Measurements from ENCODE around the gene PCGF1. TPM values are rescaled to one million over a fixed set of nuclear protein-coding genes. Genes with fewer than 3 reads are reported as not detected.

The PCGF1 gene
- total and polyA plus RNA-seq, 2 of the 4 experiments (the other 2 are of a cell fraction): 23.4 to 31.4 TPM

DNA sequence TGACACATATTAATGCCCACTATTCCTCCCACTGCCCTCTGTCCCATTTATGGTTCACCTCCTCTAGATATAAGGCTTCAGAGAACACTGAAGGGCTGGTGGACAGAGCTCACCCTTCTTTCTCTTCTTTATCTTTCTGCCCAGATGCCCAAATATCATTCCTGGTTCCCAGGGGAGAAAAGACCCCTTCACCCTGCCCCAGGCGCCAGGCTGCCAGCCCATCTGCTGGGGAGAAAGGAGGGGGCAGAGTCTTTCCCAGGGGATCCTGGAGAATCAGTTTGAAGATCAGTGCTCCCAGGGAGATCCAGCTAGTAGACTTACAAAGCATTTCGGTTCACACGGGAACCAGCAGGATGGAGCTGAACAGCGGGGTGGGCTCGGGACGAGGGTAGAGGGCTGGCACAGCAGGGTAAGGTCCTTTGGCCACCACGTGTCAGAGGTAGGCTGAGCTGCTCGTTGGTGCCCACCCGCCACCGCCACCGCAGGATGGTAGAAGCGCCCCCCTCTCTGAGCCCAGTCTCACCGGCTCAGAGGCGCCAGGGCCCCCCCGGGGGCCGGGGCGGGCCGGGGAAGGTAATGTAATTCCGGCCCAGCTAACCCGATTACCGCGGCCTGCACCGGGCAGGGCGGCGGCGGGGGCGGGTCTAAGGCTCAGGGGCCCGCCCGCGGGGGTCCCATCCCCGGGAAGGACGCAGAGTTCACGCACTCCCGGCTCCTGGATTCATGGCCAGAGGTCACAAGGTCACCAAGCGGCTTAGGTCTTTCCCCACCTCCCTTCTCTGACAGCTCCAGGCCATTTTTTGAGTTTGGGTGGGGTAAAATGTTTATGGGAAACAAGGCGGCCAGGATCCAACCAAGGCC lies 5.5 kb upstream of the PCGF1 start (continued):
- TF ChIP-seq CEBPB (IDR thresholded peaks at IDR 0.05; ENCODE audit: low read depth, low read length): no peak

DNA sequence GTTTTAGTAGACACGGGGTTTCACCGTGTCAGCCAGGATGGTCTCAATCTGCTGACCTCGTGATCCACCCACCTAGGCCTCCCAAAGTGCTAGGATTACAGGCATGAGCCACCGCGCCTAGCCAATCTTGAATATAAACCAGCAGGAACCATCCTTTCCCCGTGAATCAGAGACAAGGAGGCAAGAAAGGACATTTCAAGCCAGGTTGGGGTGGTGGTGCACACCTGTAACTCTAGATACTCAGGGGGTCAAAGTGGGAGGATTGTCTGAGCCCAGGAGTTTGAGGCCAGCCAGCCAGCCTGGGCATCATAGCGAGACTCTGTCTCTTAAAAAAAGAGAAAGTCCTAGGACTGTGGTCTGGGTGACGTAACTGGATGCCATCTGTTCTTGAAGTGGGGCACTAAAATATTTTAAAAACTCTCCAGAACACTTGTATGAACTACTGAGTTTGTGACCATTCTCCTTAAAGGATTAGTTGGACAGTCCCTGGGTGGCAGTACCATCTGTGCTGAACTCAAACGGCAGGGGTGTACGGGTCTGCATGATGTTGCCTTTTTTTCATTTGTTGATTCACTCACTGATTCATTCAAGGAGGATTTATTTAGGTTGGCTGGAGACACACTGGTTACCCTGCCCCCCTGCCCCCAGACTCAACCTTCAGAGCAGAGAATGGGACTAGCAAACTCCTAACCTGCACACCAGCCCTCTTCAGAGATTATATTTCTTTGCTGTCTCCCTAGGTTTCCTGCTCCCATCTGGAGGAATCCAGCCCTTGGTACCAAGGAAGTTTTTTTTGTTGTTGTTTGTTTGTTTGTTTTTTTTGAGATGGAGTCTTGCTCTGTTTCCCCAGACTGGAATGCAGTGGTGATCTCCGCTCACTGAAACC lies 3.9 kb upstream of the PCGF1 start:
- no peak overlapping the region for H3K14ac ChIP-seq (replicated peaks; ENCODE audit: low read depth, low read length)
- CTCF ChIA-PET: no interaction called here
- no peak for TF ChIP-seq POLR2A (IDR thresholded peaks at IDR 0.05; ENCODE audit: low read depth, low read length)
- TF ChIP-seq CEBPB (IDR thresholded peaks at IDR 0.05; ENCODE audit: low read depth, low read length): no peak
- TF ChIP-seq RCOR1 (IDR thresholded peaks at IDR 0.05; ENCODE audit: insufficient replicate concordance, low read length): no peak
- no peak for TF ChIP-seq RFX5 (IDR thresholded peaks at IDR 0.05; ENCODE audit: low read depth, low read length)
- no peak for TF ChIP-seq NFE2L2 (IDR thresholded peaks at IDR 0.05; ENCODE audit: low read depth, low read length)
- TF ChIP-seq SMC3 (IDR thresholded peaks at IDR 0.05; ENCODE audit: low read depth, low read length): no peak
- TF ChIP-seq RAD21 (IDR thresholded peaks at IDR 0.05; ENCODE audit: low read length): no peak
- no peak for TF ChIP-seq MXI1 (IDR thresholded peaks at IDR 0.05; ENCODE audit: borderline replicate concordance, low read depth, low read length)
- TF ChIP-seq, protein P1, sequence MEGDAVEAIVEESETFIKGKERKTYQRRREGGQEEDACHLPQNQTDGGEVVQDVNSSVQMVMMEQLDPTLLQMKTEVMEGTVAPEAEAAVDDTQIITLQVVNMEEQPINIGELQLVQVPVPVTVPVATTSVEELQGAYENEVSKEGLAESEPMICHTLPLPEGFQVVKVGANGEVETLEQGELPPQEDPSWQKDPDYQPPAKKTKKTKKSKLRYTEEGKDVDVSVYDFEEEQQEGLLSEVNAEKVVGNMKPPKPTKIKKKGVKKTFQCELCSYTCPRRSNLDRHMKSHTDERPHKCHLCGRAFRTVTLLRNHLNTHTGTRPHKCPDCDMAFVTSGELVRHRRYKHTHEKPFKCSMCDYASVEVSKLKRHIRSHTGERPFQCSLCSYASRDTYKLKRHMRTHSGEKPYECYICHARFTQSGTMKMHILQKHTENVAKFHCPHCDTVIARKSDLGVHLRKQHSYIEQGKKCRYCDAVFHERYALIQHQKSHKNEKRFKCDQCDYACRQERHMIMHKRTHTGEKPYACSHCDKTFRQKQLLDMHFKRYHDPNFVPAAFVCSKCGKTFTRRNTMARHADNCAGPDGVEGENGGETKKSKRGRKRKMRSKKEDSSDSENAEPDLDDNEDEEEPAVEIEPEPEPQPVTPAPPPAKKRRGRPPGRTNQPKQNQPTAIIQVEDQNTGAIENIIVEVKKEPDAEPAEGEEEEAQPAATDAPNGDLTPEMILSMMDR (conservative IDR thresholded peaks at IDR 0.05; ENCODE audit: low read depth, low read length): no peak
- TF ChIP-seq MAFK (IDR thresholded peaks at IDR 0.05; ENCODE audit: low read depth, low read length): no peak
- TF ChIP-seq CHD1 (IDR thresholded peaks at IDR 0.05; ENCODE audit: low read depth, low read length): no peak
- no peak for TF ChIP-seq FOS (IDR thresholded peaks at IDR 0.05; ENCODE audit: low read depth, low read length)
- TF ChIP-seq MAZ (IDR thresholded peaks at IDR 0.05; ENCODE audit: borderline replicate concordance, low read depth, low read length): no peak
- TF ChIP-seq BHLHE40 (IDR thresholded peaks at IDR 0.05; ENCODE audit: low read depth, low read length): no peak

More for the DNA sequence above, 3.9 kb upstream of the PCGF1 start:
- Histone ChIP-seq H2BK120ac (ENCODE audit: low read depth, low read length) (no peak overlapping the region), H3K4me3 (ENCODE audit: insufficient read depth, low read depth, low read length) (no peak overlapping the region), H3K79me1 (ENCODE audit: low read depth in 1 of 2, low read length in 2 of 2) (peaks cover 4 to 10% of the 10 kb centered on the region in 2 experiments; a peak in 3 of 4 replicates), H3K18ac (ENCODE audit: low read depth, low read length) (no peak overlapping the region), H3K56ac (ENCODE audit: extremely low read depth, insufficient read depth, low read length) (no peak overlapping the region), H3K4ac (ENCODE audit: low read depth, low read length) (no peak overlapping the region), H2BK15ac (ENCODE audit: low read depth, low read length) (no peak overlapping the region), H4K20me1 (ENCODE audit: insufficient read depth, low read length) (0 out of 2 replicates have a peak, but pooled peaks cover 5% of the 10 kb centered on the region), H3K23ac (ENCODE audit: low read depth, low read length) (no peak overlapping the region), H4K5ac (ENCODE audit: low read depth, low read length) (no peak overlapping the region), H4K91ac (ENCODE audit: insufficient read depth, low read depth, low read length) (no peak overlapping the region), H2BK5ac (ENCODE audit: low read depth, low read length, poor library complexity, severe bottlenecking) (no peak overlapping the region), H3K36me3 (ENCODE audit: control insufficient read depth, insufficient read depth, low read length) (no peaks in the 10 kb centered on the region), H2AFZ (replicated peaks; ENCODE audit: low read length, poor library complexity) (no peak overlapping the region), H3K9ac (ENCODE audit: low read depth, low read length) (no peak overlapping the region), H2BK20ac (ENCODE audit: low read depth, low read length) (no peak overlapping the region), H3K4me1 (ENCODE audit: control insufficient read depth, insufficient read depth, low read length) (peaks cover 6% of the 10 kb centered on the region), H3K4me2 (ENCODE audit: low read depth, low read length) (no peak overlapping the region), H2AK5ac (ENCODE audit: low read depth, low read length) (no peak overlapping the region), H4K8ac (ENCODE audit: low read depth in 2 of 2, low read length in 2 of 2) (no peak overlapping the region), H3K27me3 (ENCODE audit: control insufficient read depth, insufficient read depth, low read length) (peaks cover 57% of the 10 kb centered on the region), H3K9me1 (ENCODE audit: insufficient read depth, low read length) (peaks cover 6% of the 10 kb centered on the region; the same call in 1 of the 2 replicates), H3K27ac (ENCODE audit: insufficient read depth, low read length) (no peak overlapping the region), H2AK9ac (replicated peaks; ENCODE audit: low read depth, low read length, poor library complexity) (no peak overlapping the region), H3K9me3 (ENCODE audit: control insufficient read depth, insufficient read depth, low read length) (peaks cover 15% of the 10 kb centered on the region)
- POLR2A ChIA-PET (ENCODE audit: unreplicated experiment): no interaction called here
- WGBS, 2 experiments (ENCODE audit: extremely low coverage in 2 of 2, insufficient read length in 1 of 2): no CpG with 5 or more reads among the region's 11 CpGs
- intact Hi-C loops (cut with micrococcal nuclease) (no loop called here), dilution Hi-C loops (cut with HindIII; ENCODE audit: low sequenced_read_pairs, unreplicated experiment) (no loop called here), in situ Hi-C loops (cut with MboI; ENCODE audit: low sequenced_read_pairs) (no loop called here)
- BruUV-seq (replicated peaks): no TSS peak
- no peak for ATAC-seq (ENCODE audit: low read depth)
- peak; percentile 37 for DNase-seq
